Neural cell (in vitro differentiated cells): Measurements from ENCODE around the gene PCIF1.
"Not testable (repeated sequence)": the region's sequence is repeated elsewhere in the genome, so short reads cannot be mapped to it uniquely, and the experiment has no call there.

Experiments used
- CTCF ChIP-seq: fragments of 450-650 bp; IDR thresholded peaks from 2 replicates; pipeline ENCODE4 v1.5.1; 2014; ENCODE audit warnings: antibody characterized with exemption, mild to moderate bottlenecking, moderate library complexity; ENCODE audit not compliant: poor library complexity, severe bottlenecking
- RAD21 ChIP-seq: fragments of 450-650 bp; conservative IDR thresholded peaks from 2 replicates; pipeline ENCODE4 v1.6.1; 2014; ENCODE audit warnings: antibody characterized with exemption, mild to moderate bottlenecking, moderate library complexity
- REST ChIP-seq: IDR thresholded peaks from 2 replicates; pipeline ENCODE4 v1.6.1; 2012; ENCODE audit warnings: borderline replicate concordance

- TF ChIP-seq CTCF, REST, RAD21: not testable (repeated sequence)
Observed at GRCh38 chr20:45988830-45989229, 54.3 kb downstream of the PCIF1 start.
